ENCODE data around the gene ANGEL1.

ANGEL1 gene

GRCh38 chr14:76810953-76811400, 1.7 kb downstream of the ANGEL1 start:
- no peak for TF ChIP-seq REST (IDR thresholded peaks at IDR 0.05; ENCODE audit: insufficient read depth in 1 of 2, low read depth in 2 of 2, low read length in 2 of 2)
- no peak for TF ChIP-seq POLR2AphosphoS5 (IDR thresholded peaks at IDR 0.05; ENCODE audit: low read depth, low read length)
- TF ChIP-seq SIN3A (IDR thresholded peaks at IDR 0.05; ENCODE audit: borderline replicate concordance, insufficient read depth, low read length): no peak
- TF ChIP-seq TAF1 (IDR thresholded peaks at IDR 0.05; ENCODE audit: borderline replicate concordance, insufficient read depth, low read length): no peak
- TF ChIP-seq FOXP2 (optimal IDR thresholded peaks at IDR 0.05; ENCODE audit: borderline replicate concordance, extremely low read depth, extremely low read length, insufficient read depth): no peak

- TF ChIP-seq SIN3A (IDR thresholded peaks at IDR 0.05; ENCODE audit: borderline replicate concordance, insufficient read depth, low read length) (no peak), REST (IDR thresholded peaks at IDR 0.05; ENCODE audit: insufficient read depth in 1 of 2, low read depth in 2 of 2, low read length in 2 of 2) (no peak), POLR2AphosphoS5 (IDR thresholded peaks at IDR 0.05; ENCODE audit: low read depth, low read length) (no peak), TAF1 (IDR thresholded peaks at IDR 0.05; ENCODE audit: borderline replicate concordance, insufficient read depth, low read length) (no peak), FOXP2 (optimal IDR thresholded peaks at IDR 0.05; ENCODE audit: borderline replicate concordance, extremely low read depth, extremely low read length, insufficient read depth) (no peak)
These were observed 2.2 kb downstream of the ANGEL1 start for GRCh38 chr14:76810525-76810924.

- TF ChIP-seq FOXP2 (optimal IDR thresholded peaks at IDR 0.05; ENCODE audit: borderline replicate concordance, extremely low read depth, extremely low read length, insufficient read depth): no peak
- no peak for TF ChIP-seq TAF1 (IDR thresholded peaks at IDR 0.05; ENCODE audit: borderline replicate concordance, insufficient read depth, low read length)
- no peak for TF ChIP-seq REST (IDR thresholded peaks at IDR 0.05; ENCODE audit: insufficient read depth in 1 of 2, low read depth in 2 of 2, low read length in 2 of 2)
- no peak for TF ChIP-seq POLR2AphosphoS5 (IDR thresholded peaks at IDR 0.05; ENCODE audit: low read depth, low read length)
- no peak for TF ChIP-seq SIN3A (IDR thresholded peaks at IDR 0.05; ENCODE audit: borderline replicate concordance, insufficient read depth, low read length)
These were observed 3.7 kb downstream of the ANGEL1 start for GRCh38 chr14:76808990-76809389.

- TF ChIP-seq FOXP2 (optimal IDR thresholded peaks at IDR 0.05; ENCODE audit: borderline replicate concordance, extremely low read depth, extremely low read length, insufficient read depth) (no peak), REST (IDR thresholded peaks at IDR 0.05; ENCODE audit: insufficient read depth in 1 of 2, low read depth in 2 of 2, low read length in 2 of 2) (no peak), POLR2AphosphoS5 (IDR thresholded peaks at IDR 0.05; ENCODE audit: low read depth, low read length) (no peak), TAF1 (IDR thresholded peaks at IDR 0.05; ENCODE audit: borderline replicate concordance, insufficient read depth, low read length) (no peak), SIN3A (IDR thresholded peaks at IDR 0.05; ENCODE audit: borderline replicate concordance, insufficient read depth, low read length) (no peak)
These were observed 4.7 kb downstream of the ANGEL1 start for GRCh38 chr14:76808011-76808410.

GRCh38 chr14:76806446-76806845, 6.2 kb downstream of the ANGEL1 start:
- TF ChIP-seq TAF1 (IDR thresholded peaks at IDR 0.05; ENCODE audit: borderline replicate concordance, insufficient read depth, low read length): no peak
- TF ChIP-seq REST (IDR thresholded peaks at IDR 0.05; ENCODE audit: insufficient read depth in 1 of 2, low read depth in 2 of 2, low read length in 2 of 2): no peak
- no peak for TF ChIP-seq POLR2AphosphoS5 (IDR thresholded peaks at IDR 0.05; ENCODE audit: low read depth, low read length)
- TF ChIP-seq SIN3A (IDR thresholded peaks at IDR 0.05; ENCODE audit: borderline replicate concordance, insufficient read depth, low read length): no peak
- no peak for TF ChIP-seq FOXP2 (optimal IDR thresholded peaks at IDR 0.05; ENCODE audit: borderline replicate concordance, extremely low read depth, extremely low read length, insufficient read depth)

All from PFSK-1 (cell line).